GM18505 (cell line): Measurements from ENCODE around the gene FN1.
"Not testable (repeated sequence)": the region's sequence is repeated elsewhere in the genome, so short reads cannot be mapped to it uniquely, and the experiment has no call there.

Experiments used
- ATAC-seq: cut with Tn5 transposase; IDR thresholded peaks from one replicate; pipeline ENCODE4 v1.9.1; 2021; ENCODE audit not compliant: unreplicated experiment
- POLR2A ChIP-seq: IDR thresholded peaks from 4 replicates; pipeline ENCODE4 v1.6.1; 2011; ENCODE audit warnings: borderline replicate concordance; ENCODE audit not compliant: insufficient read depth, insufficient read length; ENCODE audit errors: extremely low read depth

The FN1 gene

DNA sequence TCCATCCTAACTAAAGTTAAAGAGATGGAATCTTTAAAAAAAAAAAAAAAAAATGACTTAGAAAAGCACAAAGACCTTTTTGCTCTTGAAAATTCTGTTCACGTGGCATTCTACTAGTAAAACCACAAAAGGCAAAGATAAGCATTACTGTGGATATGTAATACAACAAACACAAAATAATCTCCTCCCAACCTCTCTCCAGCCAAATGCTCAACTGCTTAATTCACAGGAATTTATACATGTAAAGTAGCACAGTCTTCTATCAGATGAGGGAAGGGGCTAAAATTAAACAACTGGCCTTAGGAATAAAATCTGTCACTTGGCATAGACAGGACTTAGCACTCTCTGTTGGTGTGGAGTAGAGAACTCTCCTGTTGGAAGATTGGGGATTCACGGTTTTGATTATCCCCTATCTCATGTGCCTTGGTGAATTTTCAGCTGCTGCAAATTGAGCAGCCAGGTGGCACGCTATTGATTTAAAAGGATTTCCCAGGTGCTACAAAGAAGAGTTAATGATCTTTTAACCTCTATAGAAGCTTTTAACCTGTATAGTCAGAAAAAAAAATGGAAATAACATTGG, 66.6 kb downstream of the FN1 start:
- TF ChIP-seq POLR2A: no peak
- ATAC-seq: no peak

DNA sequence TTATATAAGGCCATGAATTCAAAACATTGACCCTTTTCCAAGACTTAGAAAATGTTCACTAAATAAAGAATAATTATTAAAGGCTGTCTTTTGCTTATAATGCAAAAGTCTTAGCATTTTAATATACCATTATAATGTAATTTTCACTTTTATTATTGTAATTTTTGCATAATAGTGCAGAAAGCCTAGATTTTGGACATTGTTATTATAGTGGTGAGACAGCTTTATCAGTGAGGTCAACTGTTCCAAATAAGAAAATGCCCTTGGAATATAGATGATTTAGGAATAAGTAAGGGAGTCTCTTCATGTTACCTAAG, 67.4 kb downstream of the FN1 start:
- no peak for ATAC-seq
- TF ChIP-seq POLR2A: no peak

DNA sequence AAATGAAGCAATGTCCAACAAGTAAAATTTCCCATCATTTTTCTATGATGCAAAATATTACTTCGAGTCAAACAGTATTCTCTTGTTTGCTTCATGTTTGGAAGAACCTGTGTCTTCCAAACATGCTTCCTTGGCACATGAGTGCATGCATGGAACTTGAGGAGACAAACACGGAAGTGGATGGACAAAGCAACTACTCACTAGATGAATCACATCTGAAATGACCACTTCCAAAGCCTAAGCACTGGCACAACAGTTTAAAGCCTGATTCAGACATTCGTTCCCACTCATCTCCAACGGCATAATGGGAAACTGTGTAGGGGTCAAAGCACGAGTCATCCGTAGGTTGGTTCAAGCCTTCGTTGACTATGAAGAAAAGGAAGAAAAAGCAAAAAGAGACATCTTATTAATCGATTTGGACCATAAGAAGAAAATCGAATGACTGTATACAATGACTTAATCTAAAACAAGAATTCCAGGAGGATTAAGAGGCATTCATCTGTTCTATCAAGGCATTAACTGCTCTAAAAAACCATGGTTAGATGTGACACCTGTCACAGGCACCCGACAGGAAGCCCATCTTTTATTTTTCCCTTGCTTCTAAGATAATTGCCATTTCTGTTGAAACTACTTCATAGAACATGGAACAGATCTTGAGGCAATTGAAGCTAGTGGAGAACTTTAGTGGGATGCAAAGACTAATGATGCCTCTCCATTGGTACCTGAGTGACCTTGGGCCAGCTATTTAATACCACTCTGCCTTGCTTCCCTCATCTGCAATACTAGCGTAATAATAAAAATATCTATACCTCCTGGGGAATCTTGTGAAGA, 68.0 kb downstream of the FN1 start:
- ATAC-seq: no peak

DNA sequence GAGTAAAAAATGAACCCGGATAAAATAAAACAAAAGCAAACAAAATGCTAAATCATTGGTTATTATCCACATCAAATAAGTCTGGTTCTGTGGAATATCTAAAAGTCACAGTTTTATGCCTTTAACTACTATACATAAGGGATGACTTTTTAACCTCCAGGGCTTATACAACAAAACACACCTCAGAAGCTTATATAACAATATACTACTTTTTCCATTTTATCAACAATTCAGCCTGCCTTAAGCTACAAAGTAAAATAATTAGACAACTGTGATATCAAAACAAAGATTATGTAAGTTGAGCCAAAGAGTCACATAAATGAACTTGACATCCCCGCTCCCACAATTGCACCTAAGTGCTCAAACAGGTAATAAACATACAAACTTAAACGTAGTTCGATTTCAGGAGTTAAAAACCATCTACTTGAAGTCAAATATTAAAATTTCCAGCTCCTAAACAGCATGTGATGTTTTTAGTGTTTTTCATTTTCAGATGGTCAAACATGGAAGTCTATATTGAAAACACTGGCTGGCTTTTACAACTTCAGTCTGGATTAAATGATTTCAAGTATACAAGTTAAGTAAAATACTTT, 69.3 kb downstream of the FN1 start:
- ATAC-seq: no peak
- TF ChIP-seq POLR2A: no peak

More for the DNA sequence above, 68.0 kb downstream of the FN1 start:
- no peak for TF ChIP-seq POLR2A

DNA sequence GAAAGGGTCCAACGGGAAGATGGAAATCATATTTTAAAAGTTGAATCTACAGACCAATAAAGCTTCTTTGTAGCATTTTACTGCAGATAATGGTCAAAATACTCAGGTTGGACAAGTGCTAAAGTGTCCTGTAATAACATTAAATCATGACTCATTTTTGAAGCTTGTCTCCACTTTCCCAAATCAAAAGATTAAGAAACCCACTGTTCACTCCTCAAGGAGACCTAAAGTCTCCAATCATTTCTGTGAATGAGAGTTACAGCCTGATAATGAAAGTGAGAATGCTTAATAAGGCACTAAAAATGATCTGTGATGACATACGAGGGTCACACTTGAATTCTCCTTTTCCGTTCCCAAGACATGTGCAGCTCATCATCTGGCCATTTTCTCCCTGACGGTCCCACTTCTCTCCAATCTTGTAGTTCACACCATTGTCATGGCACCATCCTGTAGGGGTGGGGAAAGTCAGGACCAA, 70.6 kb downstream of the FN1 start:
- TF ChIP-seq POLR2A: no peak
- no peak for ATAC-seq

DNA sequence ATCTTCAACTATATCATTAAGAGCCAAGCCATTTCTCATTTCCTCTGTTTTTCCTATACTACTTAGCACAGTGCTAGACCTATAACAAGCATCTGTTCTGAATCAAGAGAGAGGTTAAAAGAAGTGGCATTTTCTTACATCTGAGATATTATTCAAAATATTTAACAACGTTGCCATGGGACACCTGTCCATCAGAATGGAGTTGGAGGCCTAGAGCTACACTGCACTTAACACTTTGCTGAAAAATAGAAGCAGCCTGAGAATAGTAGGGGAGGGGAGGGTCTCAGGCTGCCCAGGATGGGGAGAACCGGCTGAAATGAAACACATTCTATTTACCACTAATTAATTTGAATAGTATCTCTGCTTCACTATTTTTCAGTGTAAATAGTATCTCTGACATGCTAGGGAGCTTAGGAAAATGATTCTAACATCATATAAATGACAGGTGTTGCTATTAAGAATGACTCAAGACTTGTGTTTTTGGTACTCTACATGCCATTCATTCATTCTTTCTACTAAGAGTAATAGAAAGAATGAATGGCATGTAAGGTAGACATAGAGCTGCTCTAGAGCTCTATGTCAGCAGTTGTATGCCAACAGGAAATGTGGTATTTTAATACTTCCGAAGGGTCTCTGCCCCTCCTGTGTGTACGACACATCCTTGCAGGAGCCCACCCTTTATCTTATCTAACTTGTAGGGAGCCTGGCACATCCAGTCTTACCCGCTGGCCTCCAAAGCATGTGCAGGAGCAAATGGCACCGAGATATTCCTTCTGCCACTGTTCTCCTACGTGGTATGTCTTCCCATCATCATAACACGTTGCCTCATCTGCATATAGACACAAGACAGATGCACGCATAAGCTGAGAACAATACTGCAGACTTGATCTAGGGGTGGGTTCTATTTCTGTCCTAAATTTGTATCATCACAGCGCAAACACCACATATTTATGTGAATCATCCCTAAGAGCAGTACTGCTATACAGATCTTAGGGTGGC, 71.4 kb downstream of the FN1 start:
- TF ChIP-seq POLR2A: no peak
- no peak for ATAC-seq

DNA sequence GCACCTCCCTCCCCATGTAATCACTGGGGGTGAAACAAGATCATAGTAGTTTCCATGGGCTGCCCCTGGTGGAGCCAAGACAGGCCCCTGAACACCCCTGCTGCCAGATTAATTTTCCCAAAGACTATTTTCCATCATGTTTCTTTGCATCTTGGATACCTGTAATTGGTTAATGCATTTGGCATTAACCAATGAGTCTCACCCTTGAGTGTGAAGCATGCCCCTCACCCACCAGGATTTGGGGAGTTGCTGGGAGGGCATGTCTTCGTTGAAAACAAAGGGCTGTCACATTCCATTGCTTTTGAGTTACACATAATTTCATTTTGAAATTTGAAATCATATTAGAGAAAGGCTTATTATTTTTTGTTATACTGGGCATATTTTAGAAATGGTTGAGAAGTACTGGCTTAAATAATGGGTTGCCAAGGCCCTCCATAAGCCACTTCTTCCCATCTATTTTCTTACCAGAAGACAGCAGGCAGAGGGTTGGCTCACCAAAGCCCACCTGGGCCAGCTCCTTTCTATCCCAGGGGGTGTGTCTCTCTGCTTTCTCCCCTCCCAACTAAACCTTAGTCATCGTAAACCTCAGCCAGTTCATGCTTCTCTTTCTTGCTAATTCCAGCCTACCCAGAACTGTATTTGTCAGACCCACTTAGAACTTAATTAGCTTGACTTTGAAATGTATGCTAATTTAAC, 72.3 kb downstream of the FN1 start:
- no peak for ATAC-seq
- TF ChIP-seq POLR2A: no peak

DNA sequence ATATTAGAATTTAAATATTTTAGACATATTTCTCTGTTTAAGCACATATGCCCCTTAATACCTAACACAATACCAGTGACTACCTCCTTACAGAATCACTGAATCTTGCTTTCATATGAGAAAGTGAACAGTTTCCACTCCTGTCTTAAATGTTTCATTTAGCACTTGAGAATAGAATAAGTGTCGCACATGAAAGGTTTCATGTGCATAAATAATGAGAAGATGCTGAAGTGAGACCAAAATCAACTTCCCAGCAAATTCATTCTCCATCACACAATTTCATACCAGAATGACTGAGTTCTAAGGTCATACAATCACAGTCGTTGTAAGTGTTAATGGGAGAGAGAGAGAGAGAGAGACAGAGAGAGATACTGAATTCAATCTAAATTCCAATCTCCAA, 72.8 kb downstream of the FN1 start:
- ATAC-seq: no peak
- TF ChIP-seq POLR2A: no peak

DNA sequence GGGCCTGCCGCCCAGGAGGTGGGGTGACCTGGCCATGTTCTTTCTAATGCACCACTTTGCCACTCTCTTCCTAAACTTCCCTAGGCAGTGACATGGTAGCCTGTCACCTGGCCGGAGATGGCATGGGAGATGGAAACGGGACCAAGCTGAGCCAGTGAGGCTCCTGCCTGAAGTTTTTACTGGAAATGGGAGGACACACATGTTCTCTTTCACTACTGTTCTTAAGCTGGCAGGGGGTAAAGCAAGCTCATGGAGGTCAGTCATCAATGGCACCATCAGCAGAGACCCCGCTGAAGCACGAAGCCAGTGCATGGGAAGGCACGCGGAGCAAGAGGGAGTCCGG, 73.3 kb downstream of the FN1 start:
- TF ChIP-seq POLR2A: no peak
- no peak for ATAC-seq

DNA sequence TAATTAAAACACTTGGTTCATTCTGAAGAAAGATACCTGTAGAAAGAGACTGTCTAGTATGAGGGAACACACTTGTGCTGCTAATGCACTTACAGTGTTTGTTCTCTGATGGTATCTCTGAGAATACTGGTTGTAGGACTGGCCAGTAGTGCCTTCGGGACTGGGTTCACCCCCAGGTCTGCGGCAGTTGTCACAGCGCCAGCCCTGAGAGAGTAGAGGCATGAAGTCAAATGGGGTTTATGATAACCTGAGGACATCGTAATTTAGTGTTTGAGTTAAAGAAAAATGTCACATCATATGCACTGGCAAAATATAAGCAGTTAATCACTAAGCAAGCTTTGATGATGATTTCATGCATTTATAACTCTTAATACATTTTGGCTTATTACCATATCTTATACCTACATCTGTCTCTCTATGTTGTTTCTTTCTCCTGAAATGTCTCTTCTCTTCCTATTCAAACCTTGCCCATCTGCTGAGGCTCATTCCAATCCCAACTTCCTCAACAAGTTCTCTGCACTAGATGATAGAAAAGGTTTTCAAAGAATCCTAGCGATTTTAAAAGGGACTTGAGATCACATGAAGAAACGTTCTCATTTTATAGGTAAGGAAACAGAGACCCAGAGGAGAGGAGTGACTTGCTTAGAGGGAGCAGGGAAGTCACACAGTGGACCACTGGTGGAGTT, 73.8 kb downstream of the FN1 start:
- no peak for ATAC-seq
- no peak for TF ChIP-seq POLR2A

DNA sequence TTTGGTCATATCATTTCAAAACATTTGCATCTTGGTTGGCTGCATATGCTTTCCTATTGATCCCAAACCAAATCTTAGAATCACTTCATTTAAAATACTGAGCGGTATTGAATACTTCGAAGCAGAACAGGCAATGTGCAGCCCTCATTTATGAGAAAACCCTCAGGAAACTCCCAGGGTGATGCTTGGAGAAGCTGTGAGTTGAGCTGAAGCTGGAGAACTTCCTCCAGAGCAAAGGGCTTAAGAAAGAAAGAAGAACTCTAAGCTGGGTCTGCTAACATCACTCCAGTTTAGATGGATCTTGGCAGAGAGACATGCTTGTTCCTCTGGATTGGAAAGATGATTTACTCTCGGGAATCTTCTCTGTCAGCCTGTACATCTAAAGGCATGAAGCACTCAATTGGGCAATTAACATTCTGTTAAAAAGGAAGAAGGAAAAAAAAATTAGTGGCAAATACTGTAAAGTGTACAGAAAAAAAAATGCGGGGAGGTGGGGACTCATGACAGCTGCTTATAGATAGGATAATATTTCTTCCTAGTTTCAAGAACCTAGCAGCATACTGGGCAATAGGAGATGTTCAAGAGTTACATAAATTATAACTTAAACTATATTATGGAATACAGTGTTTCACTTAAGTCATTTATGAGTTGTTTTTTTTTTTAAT, 74.5 kb downstream of the FN1 start:
- no peak for ATAC-seq
- no peak for TF ChIP-seq POLR2A

DNA sequence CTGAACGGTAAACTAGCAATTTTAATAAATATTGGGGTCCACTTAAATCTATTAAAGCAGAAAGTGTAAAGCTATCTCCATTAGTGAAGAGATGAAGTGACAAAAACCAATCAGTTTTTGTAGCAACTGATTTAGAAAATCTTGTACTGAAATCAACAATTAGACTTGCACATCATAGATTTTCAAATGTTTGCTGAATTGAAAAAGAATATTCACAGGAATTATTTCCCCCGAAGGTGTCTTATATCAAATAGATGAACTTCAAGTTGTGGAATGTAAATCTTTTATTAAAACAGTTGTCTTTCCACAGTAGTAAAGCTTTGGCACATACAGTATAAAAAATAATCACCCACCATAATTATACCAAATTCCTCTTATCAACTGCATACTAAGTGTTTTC, 75.3 kb downstream of the FN1 start:
- TF ChIP-seq POLR2A: no peak
- no peak for ATAC-seq

DNA sequence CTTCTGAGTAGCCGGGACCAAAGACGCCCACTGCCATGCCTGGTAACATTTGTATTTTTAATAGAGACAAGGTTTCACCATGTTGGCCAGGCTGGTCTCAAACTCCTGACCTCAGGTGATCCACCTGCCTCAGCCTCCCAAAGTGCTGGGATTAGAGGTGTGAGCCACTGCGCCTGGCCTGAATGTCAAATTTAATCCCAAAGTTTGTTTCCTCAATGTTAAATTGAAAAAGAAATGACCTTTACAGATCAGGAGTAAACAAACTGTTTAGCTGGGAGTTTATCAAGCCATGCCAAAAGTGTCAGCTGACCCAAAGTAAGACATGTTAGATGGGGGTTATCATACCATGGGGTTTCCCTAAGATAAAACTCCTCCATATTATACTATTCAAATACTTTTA, 75.8 kb downstream of the FN1 start:
- ATAC-seq: not testable (repeated sequence)

DNA sequence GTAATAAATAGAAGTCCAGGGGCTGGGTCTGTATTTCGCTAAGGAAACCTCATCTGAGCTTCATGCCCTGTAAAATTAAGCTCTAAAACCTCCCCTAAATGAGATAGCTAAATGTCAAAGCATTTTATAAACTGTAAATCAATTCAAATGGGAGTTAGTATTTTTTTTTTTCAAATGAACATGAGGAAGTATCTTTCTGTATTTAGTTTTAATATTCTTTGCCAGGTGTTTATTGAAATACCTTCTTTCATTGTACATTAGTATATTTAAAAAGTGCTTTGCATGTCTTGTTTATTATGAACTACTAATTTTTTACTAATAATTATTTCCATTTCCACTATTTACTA, 76.3 kb downstream of the FN1 start:
- TF ChIP-seq POLR2A: no peak
- no peak for ATAC-seq
